Measurements from ENCODE around the gene FER. TPM values are rescaled to one million over a fixed set of nuclear protein-coding genes. Genes with fewer than 3 reads are reported as not detected.

Gene FER
- total and polyA plus RNA-seq, 2 of the 13 experiments (the other 11 are each of a cell fraction or from before 2014, with no cell fraction given): 7.9 to 29.0 TPM

DNA sequence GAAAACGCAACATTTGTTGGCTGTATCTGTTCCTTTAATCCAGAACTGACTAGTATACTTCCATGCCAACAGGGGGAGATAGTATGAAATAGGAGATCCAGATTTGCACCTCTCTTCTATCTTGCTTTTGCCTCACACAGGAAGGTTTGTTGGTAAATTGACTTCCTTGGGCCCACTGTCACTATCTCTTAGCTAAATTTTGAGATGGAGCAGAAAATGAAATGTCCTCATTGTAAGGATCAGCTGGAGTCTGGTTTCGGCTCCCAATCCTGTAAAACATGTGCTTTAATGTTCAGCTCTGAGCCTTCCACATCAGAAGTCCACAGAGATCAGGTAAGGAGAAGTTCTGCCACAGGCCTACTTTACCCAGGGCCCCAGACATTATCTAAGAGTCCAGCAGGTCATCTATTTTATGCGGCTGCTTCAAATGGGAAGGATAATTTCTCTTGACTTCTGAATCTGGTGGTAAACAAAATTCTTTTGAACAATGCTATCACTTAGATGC lies 176.8 kb downstream of the FER start (continued):
- TF ChIP-seq, protein P1, sequence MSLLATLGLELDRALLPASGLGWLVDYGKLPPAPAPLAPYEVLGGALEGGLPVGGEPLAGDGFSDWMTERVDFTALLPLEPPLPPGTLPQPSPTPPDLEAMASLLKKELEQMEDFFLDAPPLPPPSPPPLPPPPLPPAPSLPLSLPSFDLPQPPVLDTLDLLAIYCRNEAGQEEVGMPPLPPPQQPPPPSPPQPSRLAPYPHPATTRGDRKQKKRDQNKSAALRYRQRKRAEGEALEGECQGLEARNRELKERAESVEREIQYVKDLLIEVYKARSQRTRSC (CRISPR knock-in tag; IDR thresholded peaks at IDR 0.05; ENCODE audit: low read depth): no peak
- TF ChIP-seq ZNF616 (CRISPR knock-in tag; IDR thresholded peaks at IDR 0.05; ENCODE audit: low read depth): no peak
- no peak for TF ChIP-seq ZNF136 (CRISPR knock-in tag; IDR thresholded peaks at IDR 0.05; ENCODE audit: low read depth)
- no peak for TF ChIP-seq NCOA5 (CRISPR knock-in tag; IDR thresholded peaks at IDR 0.05)
- TF ChIP-seq ZNF557 (CRISPR knock-in tag; IDR thresholded peaks at IDR 0.05): no peak
- no peak for TF ChIP-seq BHLHE40 (IDR thresholded peaks at IDR 0.05; ENCODE audit: low read length)
- no peak for TF ChIP-seq ZKSCAN1 (IDR thresholded peaks at IDR 0.05; ENCODE audit: low read length)
- TF ChIP-seq, protein P2, sequence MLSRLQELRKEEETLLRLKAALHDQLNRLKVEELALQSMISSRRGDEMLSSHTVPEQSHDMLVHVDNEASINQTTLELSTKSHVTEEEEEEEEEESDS (CRISPR knock-in tag; IDR thresholded peaks at IDR 0.05; ENCODE audit: borderline replicate concordance): no peak
- TF ChIP-seq HNRNPK (IDR thresholded peaks at IDR 0.05; ENCODE audit: low read depth, low read length, poor library complexity, severe bottlenecking): no peak
- TF ChIP-seq, protein P3, sequence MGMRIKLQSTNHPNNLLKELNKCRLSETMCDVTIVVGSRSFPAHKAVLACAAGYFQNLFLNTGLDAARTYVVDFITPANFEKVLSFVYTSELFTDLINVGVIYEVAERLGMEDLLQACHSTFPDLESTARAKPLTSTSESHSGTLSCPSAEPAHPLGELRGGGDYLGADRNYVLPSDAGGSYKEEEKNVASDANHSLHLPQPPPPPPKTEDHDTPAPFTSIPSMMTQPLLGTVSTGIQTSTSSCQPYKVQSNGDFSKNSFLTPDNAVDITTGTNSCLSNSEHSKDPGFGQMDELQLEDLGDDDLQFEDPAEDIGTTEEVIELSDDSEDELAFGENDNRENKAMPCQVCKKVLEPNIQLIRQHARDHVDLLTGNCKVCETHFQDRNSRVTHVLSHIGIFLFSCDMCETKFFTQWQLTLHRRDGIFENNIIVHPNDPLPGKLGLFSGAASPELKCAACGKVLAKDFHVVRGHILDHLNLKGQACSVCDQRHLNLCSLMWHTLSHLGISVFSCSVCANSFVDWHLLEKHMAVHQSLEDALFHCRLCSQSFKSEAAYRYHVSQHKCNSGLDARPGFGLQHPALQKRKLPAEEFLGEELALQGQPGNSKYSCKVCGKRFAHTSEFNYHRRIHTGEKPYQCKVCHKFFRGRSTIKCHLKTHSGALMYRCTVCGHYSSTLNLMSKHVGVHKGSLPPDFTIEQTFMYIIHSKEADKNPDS (CRISPR knock-in tag; IDR thresholded peaks at IDR 0.05): no peak
- TF ChIP-seq SMARCE1 (IDR thresholded peaks at IDR 0.05; ENCODE audit: borderline replicate concordance): no peak
- TF ChIP-seq NBN (conservative IDR thresholded peaks at IDR 0.05): no peak
- TF ChIP-seq ZBTB7B (CRISPR knock-in tag; IDR thresholded peaks at IDR 0.05): 0 out of 2 replicates have a peak, but pooled peaks have one; percentile 50
- TF ChIP-seq, protein P4, sequence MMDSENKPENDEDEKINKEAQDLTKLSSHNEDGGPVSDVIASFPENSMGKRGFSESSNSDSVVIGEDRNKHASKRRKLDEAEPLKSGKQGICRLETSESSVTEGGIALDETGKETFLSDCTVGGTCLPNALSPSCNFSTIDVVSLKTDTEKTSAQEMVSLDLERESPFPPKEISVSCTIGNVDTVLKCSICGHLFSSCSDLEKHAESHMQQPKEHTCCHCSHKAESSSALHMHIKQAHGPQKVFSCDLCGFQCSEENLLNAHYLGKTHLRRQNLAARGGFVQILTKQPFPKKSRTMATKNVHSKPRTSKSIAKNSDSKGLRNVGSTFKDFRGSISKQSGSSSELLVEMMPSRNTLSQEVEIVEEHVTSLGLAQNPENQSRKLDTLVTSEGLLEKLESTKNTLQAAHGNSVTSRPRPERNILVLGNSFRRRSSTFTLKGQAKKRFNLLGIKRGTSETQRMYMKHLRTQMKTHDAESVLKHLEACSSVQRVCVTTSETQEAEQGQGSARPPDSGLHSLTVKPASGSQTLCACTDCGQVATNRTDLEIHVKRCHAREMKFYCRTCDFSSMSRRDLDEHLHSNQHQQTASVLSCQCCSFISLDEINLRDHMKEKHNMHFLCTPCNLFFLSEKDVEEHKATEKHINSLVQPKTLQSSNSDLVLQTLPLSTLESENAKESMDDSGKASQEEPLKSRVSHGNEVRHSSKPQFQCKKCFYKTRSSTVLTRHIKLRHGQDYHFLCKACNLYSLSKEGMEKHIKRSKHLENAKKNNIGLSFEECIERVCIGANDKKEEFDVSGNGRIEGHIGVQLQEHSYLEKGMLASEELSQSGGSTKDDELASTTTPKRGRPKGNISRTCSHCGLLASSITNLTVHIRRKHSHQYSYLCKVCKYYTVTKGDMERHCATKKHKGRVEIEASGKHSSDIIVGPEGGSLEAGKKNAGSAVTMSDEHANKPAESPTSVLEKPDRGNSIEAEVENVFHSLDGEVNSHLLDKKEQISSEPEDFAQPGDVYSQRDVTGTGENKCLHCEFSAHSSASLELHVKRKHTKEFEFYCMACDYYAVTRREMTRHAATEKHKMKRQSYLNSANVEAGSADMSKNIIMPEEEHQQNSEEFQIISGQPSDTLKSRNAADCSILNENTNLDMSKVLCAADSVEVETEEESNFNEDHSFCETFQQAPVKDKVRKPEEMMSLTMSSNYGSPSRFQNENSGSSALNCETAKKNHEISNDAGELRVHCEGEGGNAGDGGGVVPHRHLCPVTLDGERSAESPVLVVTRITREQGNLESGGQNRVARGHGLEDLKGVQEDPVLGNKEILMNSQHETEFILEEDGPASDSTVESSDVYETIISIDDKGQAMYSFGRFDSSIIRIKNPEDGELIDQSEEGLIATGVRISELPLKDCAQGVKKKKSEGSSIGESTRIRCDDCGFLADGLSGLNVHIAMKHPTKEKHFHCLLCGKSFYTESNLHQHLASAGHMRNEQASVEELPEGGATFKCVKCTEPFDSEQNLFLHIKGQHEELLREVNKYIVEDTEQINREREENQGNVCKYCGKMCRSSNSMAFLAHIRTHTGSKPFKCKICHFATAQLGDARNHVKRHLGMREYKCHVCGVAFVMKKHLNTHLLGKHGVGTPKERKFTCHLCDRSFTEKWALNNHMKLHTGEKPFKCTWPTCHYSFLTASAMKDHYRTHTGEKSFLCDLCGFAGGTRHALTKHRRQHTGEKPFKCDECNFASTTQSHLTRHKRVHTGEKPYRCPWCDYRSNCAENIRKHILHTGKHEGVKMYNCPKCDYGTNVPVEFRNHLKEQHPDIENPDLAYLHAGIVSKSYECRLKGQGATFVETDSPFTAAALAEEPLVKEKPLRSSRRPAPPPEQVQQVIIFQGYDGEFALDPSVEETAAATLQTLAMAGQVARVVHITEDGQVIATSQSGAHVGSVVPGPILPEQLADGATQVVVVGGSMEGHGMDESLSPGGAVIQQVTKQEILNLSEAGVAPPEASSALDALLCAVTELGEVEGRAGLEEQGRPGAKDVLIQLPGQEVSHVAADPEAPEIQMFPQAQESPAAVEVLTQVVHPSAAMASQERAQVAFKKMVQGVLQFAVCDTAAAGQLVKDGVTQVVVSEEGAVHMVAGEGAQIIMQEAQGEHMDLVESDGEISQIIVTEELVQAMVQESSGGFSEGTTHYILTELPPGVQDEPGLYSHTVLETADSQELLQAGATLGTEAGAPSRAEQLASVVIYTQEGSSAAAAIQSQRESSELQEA (CRISPR knock-in tag; IDR thresholded peaks at IDR 0.05; ENCODE audit: not compliant biosample characterization): no peak
- no peak for TF ChIP-seq RORA (CRISPR knock-in tag; IDR thresholded peaks at IDR 0.05)
- TF ChIP-seq KDM4B (CRISPR knock-in tag; IDR thresholded peaks at IDR 0.05): no peak
- TF ChIP-seq NCOA2 (CRISPR knock-in tag; IDR thresholded peaks at IDR 0.05): 0 out of 2 replicates have a peak, but pooled peaks have one; percentile 29
- TF ChIP-seq ZSCAN25 (CRISPR knock-in tag; IDR thresholded peaks at IDR 0.05): no peak; the same call in 1 of the 2 replicates
- no peak for TF ChIP-seq CENPX (CRISPR knock-in tag; IDR thresholded peaks at IDR 0.05)
- no peak for TF ChIP-seq MAF1 (CRISPR knock-in tag; IDR thresholded peaks at IDR 0.05; ENCODE audit: borderline replicate concordance)
- TF ChIP-seq MXI1 (IDR thresholded peaks at IDR 0.05; ENCODE audit: borderline replicate concordance, low read depth, low read length): no peak

All from HepG2 (cell line).